ENCODE measurements around the gene SLC12A3. TPM values are rescaled to one million over a fixed set of nuclear protein-coding genes. Genes with fewer than 3 reads are reported as not detected.

Gene SLC12A3
- polyA plus RNA-seq, 2 of the 4 experiments (the other 2 are of a cell fraction), result 0.08 to 0.09 TPM

DNA sequence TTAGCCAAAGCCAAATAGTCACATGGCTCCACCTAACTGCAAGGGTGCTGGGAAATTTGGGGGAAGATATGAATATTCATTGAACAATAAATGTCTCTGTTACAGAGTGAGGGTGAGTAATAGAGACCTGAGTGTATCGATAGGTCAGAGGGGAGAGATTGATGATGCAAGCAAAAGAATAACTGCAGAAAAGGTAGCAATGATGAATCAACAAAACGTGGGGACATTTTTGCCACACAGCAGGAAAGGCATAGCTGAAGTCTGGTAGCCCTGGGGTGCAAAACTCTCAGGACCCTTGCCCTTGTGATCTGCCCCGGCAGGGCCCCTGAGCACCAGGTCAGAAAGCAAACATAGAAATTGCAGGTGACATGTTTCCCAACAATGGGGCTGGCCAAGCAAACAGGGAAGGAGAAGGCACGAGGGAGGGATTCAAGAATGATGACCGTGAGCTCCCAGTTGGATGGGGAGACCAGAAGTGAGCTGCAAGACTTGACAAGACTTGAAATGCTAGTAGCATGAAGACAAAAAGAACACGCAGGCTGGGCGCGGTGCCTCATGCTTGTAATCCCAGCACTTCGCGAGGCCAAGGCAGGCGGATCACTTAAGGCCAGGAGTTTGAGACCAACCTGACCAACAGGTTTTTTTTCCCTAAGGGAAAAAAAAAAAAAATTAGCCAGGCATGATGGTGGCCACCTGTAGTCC, 54.2 kb downstream of the SLC12A3 start:
- ATAC-seq (no peak), FAIRE-seq (no peak), DNase-seq (ENCODE audit: low read depth in 1 of 2, low spot score in 1 of 2) (no peak)
- Histone ChIP-seq H3K9me3 (no peaks in the 10 kb centered on the region), H3K4me3 (no peak overlapping the region), H3K27ac (no peak overlapping the region), H3K4me2 (no peak overlapping the region), H3K4me1 (no peaks in the 10 kb centered on the region)
- CTCF ChIA-PET, result interaction anchor here (1.5 to 2.3 kb wide), 2 partner anchors 17 to 126 kb away, joined by 3 to 5 read pairs; no protein-coding TSS in a partner anchor
- POLR2A ChIA-PET, result interaction anchor here (1.6 to 2.5 kb wide), 2 partner anchors 13 to 14 kb away, joined by 3 to 12 read pairs; partner anchors contain the start of gene HERPUD1
- no peak for TF ChIP-seq RCOR1 (IDR thresholded peaks at IDR 0.05; ENCODE audit: low read depth, low read length)
- TF ChIP-seq MAFK (IDR thresholded peaks at IDR 0.05; ENCODE audit: partially characterized antibody), result peak; percentile 7
- no peak for TF ChIP-seq NR3C1 (IDR thresholded peaks at IDR 0.05)
- 68% methylated on average over 11 of the region's 11 CpGs for WGBS (ENCODE audit: missing lambda C conversion rate)

DNA sequence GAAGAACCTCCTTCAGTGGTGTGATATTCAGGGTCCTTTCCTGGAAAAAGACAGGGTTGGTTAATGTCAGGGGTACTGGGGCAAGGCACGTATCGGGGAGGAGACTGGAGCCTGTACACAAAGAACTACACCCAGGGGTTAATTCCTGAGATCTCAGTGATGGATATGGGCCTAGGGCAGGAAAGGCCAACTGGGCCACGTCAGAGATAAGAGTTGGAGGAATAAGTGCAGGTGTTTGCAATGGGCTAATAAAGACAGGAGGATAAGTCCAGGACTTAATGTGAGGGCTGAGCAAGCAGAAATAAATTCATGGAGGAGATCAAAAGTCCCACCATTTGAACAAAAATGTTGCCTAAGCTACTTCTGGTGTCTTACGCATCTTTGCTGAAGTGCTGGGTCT, 56.6 kb downstream of the SLC12A3 start:
- POLR2A ChIA-PET, result no interaction called here
- no peak overlapping the region for H3K27ac ChIP-seq
- no peaks in the 10 kb centered on the region for H3K4me1 ChIP-seq
- FAIRE-seq (no peak), DNase-seq (ENCODE audit: low read depth in 1 of 2, low spot score in 1 of 2) (no peak), ATAC-seq (no peak)
- CTCF ChIA-PET, result no interaction called here
- H3K4me2 ChIP-seq, result no peak overlapping the region
- WGBS (ENCODE audit: missing lambda C conversion rate), result 75% methylated on average over 4 of the region's 4 CpGs
- no peak for TF ChIP-seq MAFK (IDR thresholded peaks at IDR 0.05; ENCODE audit: partially characterized antibody)
- no peak for TF ChIP-seq POLR2A (IDR thresholded peaks at IDR 0.05; ENCODE audit: low read length)
- TF ChIP-seq KDM5A (IDR thresholded peaks at IDR 0.05), result no peak
- TF ChIP-seq CBX2 (IDR thresholded peaks at IDR 0.05; ENCODE audit: borderline replicate concordance, low read depth), result no peak
- no peak for TF ChIP-seq HOXA7 (CRISPR knock-in tag; IDR thresholded peaks at IDR 0.05)
- TF ChIP-seq FOXS1 (CRISPR knock-in tag; IDR thresholded peaks at IDR 0.05), result no peak
- no peak for TF ChIP-seq CEBPB (IDR thresholded peaks at IDR 0.05)
- TF ChIP-seq EP300 (IDR thresholded peaks at IDR 0.05), result no peak
- TF ChIP-seq, protein P1, sequence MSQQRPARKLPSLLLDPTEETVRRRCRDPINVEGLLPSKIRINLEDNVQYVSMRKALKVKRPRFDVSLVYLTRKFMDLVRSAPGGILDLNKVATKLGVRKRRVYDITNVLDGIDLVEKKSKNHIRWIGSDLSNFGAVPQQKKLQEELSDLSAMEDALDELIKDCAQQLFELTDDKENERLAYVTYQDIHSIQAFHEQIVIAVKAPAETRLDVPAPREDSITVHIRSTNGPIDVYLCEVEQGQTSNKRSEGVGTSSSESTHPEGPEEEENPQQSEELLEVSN (IDR thresholded peaks at IDR 0.05; ENCODE audit: borderline replicate concordance, low read depth), result no peak
- TF ChIP-seq, protein P2, sequence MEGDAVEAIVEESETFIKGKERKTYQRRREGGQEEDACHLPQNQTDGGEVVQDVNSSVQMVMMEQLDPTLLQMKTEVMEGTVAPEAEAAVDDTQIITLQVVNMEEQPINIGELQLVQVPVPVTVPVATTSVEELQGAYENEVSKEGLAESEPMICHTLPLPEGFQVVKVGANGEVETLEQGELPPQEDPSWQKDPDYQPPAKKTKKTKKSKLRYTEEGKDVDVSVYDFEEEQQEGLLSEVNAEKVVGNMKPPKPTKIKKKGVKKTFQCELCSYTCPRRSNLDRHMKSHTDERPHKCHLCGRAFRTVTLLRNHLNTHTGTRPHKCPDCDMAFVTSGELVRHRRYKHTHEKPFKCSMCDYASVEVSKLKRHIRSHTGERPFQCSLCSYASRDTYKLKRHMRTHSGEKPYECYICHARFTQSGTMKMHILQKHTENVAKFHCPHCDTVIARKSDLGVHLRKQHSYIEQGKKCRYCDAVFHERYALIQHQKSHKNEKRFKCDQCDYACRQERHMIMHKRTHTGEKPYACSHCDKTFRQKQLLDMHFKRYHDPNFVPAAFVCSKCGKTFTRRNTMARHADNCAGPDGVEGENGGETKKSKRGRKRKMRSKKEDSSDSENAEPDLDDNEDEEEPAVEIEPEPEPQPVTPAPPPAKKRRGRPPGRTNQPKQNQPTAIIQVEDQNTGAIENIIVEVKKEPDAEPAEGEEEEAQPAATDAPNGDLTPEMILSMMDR (IDR thresholded peaks at IDR 0.05), result no peak
- TF ChIP-seq, protein P3, sequence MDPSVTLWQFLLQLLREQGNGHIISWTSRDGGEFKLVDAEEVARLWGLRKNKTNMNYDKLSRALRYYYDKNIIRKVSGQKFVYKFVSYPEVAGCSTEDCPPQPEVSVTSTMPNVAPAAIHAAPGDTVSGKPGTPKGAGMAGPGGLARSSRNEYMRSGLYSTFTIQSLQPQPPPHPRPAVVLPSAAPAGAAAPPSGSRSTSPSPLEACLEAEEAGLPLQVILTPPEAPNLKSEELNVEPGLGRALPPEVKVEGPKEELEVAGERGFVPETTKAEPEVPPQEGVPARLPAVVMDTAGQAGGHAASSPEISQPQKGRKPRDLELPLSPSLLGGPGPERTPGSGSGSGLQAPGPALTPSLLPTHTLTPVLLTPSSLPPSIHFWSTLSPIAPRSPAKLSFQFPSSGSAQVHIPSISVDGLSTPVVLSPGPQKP (IDR thresholded peaks at IDR 0.05; ENCODE audit: low read depth, low read length), result no peak
- no peak for TF ChIP-seq HOXB5 (CRISPR knock-in tag; IDR thresholded peaks at IDR 0.05)
- TF ChIP-seq ZNF302 (CRISPR knock-in tag; IDR thresholded peaks at IDR 0.05), result no peak
- no peak for TF ChIP-seq HEYL (CRISPR knock-in tag; IDR thresholded peaks at IDR 0.05)
- no peak for TF ChIP-seq JUN (IDR thresholded peaks at IDR 0.05)
- TF ChIP-seq, protein P4, sequence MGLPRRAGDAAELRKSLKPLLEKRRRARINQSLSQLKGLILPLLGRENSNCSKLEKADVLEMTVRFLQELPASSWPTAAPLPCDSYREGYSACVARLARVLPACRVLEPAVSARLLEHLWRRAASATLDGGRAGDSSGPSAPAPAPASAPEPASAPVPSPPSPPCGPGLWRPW (IDR thresholded peaks at IDR 0.05), result no peak
- no peak overlapping the region for H3K4me3 ChIP-seq
- no peaks in the 10 kb centered on the region for H3K9me3 ChIP-seq

DNA sequence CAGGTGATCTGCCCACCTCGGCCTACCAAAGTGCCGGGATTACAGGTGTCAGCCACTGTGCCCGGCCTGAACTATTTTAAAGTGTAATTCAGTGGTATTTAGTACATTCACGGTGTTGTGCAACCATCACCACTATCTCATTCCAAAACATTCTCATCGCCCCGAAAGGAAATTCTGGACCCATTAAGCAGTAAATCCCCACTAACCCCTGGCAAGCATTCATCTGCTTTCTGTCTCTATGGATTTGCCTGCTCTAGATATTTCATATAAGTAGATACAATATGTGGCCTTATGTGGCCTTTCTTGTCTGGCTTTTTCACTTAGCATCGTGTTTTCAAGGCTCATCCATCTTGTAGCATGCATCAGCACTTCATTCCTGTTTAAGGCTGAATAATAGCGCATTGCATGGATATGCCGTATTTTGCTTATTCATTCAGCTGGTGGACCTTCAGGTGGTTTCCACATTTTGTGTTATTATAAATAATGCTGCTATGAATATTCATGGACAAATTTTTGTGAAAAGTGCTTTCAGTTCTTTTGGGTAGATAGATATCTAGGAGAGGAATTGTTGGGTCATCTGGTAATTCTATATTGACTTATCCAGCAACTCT, 58.6 kb downstream of the SLC12A3 start:
- ATAC-seq, result no peak

More for the DNA sequence above, 58.6 kb downstream of the SLC12A3 start:
- no peaks in the 10 kb centered on the region for H3K4me1 ChIP-seq
- DNase-seq (ENCODE audit: low read depth in 1 of 2, low spot score in 1 of 2) (no peak), FAIRE-seq (no peak)
- no peaks in the 10 kb centered on the region for H3K9me3 ChIP-seq
- ChIA-PET POLR2A (no interaction called here), CTCF (no interaction called here)
- H3K27ac ChIP-seq, result no peak overlapping the region
- 87% methylated on average over 9 of the region's 9 CpGs for WGBS (ENCODE audit: missing lambda C conversion rate)
- TF ChIP-seq, protein P4 (IDR thresholded peaks at IDR 0.05), result no peak
- TF ChIP-seq, protein P5, sequence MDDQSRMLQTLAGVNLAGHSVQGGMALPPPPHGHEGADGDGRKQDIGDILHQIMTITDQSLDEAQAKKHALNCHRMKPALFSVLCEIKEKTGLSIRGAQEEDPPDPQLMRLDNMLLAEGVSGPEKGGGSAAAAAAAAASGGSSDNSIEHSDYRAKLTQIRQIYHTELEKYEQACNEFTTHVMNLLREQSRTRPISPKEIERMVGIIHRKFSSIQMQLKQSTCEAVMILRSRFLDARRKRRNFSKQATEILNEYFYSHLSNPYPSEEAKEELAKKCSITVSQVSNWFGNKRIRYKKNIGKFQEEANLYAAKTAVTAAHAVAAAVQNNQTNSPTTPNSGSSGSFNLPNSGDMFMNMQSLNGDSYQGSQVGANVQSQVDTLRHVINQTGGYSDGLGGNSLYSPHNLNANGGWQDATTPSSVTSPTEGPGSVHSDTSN (IDR thresholded peaks at IDR 0.05), result no peak
- TF ChIP-seq SREBF2 (IDR thresholded peaks at IDR 0.05) (no peak), RCOR1 (IDR thresholded peaks at IDR 0.05; ENCODE audit: low read depth, low read length) (no peak), BHLHE40 (IDR thresholded peaks at IDR 0.05; ENCODE audit: low read depth, low read length) (no peak), CBX2 (IDR thresholded peaks at IDR 0.05; ENCODE audit: borderline replicate concordance, low read depth) (no peak), RFX5 (IDR thresholded peaks at IDR 0.05) (no peak), RNF2 (IDR thresholded peaks at IDR 0.05; ENCODE audit: borderline replicate concordance, low read depth) (no peak), HEYL (CRISPR knock-in tag; IDR thresholded peaks at IDR 0.05) (no peak), FOSB (CRISPR knock-in tag; IDR thresholded peaks at IDR 0.05) (no peak), EHMT2 (IDR thresholded peaks at IDR 0.05; ENCODE audit: low read depth) (no peak)
- TF ChIP-seq, protein P6, sequence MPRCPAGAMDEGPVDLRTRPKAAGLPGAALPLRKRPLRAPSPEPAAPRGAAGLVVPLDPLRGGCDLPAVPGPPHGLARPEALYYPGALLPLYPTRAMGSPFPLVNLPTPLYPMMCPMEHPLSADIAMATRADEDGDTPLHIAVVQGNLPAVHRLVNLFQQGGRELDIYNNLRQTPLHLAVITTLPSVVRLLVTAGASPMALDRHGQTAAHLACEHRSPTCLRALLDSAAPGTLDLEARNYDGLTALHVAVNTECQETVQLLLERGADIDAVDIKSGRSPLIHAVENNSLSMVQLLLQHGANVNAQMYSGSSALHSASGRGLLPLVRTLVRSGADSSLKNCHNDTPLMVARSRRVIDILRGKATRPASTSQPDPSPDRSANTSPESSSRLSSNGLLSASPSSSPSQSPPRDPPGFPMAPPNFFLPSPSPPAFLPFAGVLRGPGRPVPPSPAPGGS (IDR thresholded peaks at IDR 0.05), result no peak
- H3K4me2 ChIP-seq, result no peak overlapping the region
- no peak overlapping the region for H3K4me3 ChIP-seq

Data from A549 (cell line).